HCT116 (cell line): ENCODE data around the gene OR13A1. TPM values are rescaled to one million over a fixed set of nuclear protein-coding genes. Genes with fewer than 3 reads are reported as not detected.

Source experiments
- ATAC-seq: fragments of 200-7000 bp; cut with Tn5 transposase; 2 replicates; pipeline ENCODE4 v1.9.1; 2020; ENCODE audit warnings: mild to moderate bottlenecking, moderate library complexity
- BruUV-seq: library from RNA; stranded (reverse); fragments of 400-500 nt; replicated peaks from 2 replicates; lab custom pipeline; 2021; lab: Mats Ljungman, UMichigan
- CTCF ChIA-PET: fragments of 300-600 bp; sonication (Branson Sonifier 250); formaldehyde crosslinking; loops from one replicate; lab custom pipeline; 2021; ENCODE audit warnings: antibody characterized with exemption; lab: Charles Lee
- POLR2A ChIA-PET: fragments of 300-600, 350-600 bp; sonication (Branson Sonifier 250); formaldehyde crosslinking; loops from one replicate; lab custom pipeline; 2021; ENCODE audit warnings: antibody characterized with exemption; lab: Charles Lee
- RAD21 ChIA-PET, 2 experiments: fragments of 300-600 bp; sonication (Branson Sonifier 250); formaldehyde crosslinking; loops; one replicate each; lab custom pipeline; 2023; ENCODE audit warnings: low total read pairs in 2 of 2; ENCODE audit not compliant: uncharacterized antibody in 2 of 2, unreplicated experiment in 2 of 2, low non-redundant PET in 1 of 2; lab: Charles Lee
- DNase-seq: peaks from one replicate; pipeline ENCODE4 v3.0.0-alpha.2; 2010; ENCODE audit warnings: low read depth, low spot score
- H2AFZ ChIP-seq: fragments of 200-600 bp; shearing (Covaris generic), sonication (generic); 2 replicates; pipeline ENCODE4 v1.6.1; 2017; ENCODE audit warnings: low read depth, mixed run types, mixed read lengths, antibody characterized with exemption, low read length; ENCODE audit not compliant: poor library complexity, severe bottlenecking
- H3K27ac ChIP-seq: 2 replicates; pipeline ENCODE4 v1.5.1; 2012; ENCODE audit warnings: low read depth, low read length
- H3K27me3 ChIP-seq: fragments of 200-600 bp; sonication (generic); 2 replicates; pipeline ENCODE4 v1.6.1; 2016; ENCODE audit warnings: mixed run types, low read length, mixed read lengths; ENCODE audit not compliant: insufficient read depth
- H3K36me3 ChIP-seq, 2 experiments: fragments of 200-500 bp in 1 of 2; fragments of 200-600 bp in 1 of 2; sonication (Bioruptor generic) in 1 of 2; sonication (generic) in 1 of 2; 2 replicates each; pipeline versions ENCODE4 v1.5.1 to v1.6.1; 2014 to 2016; ENCODE audit warnings: low read length in 2 of 2, inconsistent platforms in 1 of 2, mixed read lengths in 1 of 2, mixed run types in 1 of 2; ENCODE audit not compliant: insufficient read depth in 2 of 2, control insufficient read depth in 1 of 2
- H3K4me1 ChIP-seq, 2 experiments: fragments of 200-600 bp in 1 of 2; sonication (generic) in 1 of 2; 2 replicates each; pipeline versions ENCODE4 v1.5.1 to v1.6.1; 2012 to 2017; ENCODE audit warnings: low read length in 2 of 2, inconsistent platforms in 1 of 2, mild to moderate bottlenecking in 1 of 2, mixed read lengths in 1 of 2, mixed run types in 1 of 2, moderate library complexity in 1 of 2; ENCODE audit not compliant: insufficient read depth in 2 of 2, control insufficient read depth in 1 of 2
- H3K4me2 ChIP-seq: fragments of 200-600 bp; sonication (generic); 2 replicates; pipeline ENCODE4 v1.6.1; 2017; ENCODE audit warnings: mixed run types, low read length, mixed read lengths
- H3K4me3 ChIP-seq, 2 experiments: fragments of 200-600 bp in 1 of 2; sonication (generic) in 1 of 2; replicated peaks in 1 of 2; 2 replicates each; pipeline ENCODE4 v1.5.1; 2011 to 2016; ENCODE audit warnings: low read length in 2 of 2, control low read depth in 1 of 2, low read depth in 1 of 2, mild to moderate bottlenecking in 1 of 2, mixed read lengths in 1 of 2, mixed run types in 1 of 2
- H3K79me2 ChIP-seq: fragments of 200-600 bp; sonication (generic); 2 replicates; pipeline ENCODE4 v1.6.1; 2017; ENCODE audit warnings: mild to moderate bottlenecking, mixed run types, low read length, moderate library complexity, mixed read lengths; ENCODE audit not compliant: insufficient read depth
- H3K9ac ChIP-seq: fragments of 200-600 bp; sonication (generic); 2 replicates; pipeline ENCODE4 v1.6.1; 2016; ENCODE audit warnings: low read length, mixed read lengths
- H3K9me2 ChIP-seq: fragments of 200-600 bp; sonication (generic), shearing (Covaris generic); 2 replicates; pipeline ENCODE4 v1.6.1; 2017; ENCODE audit warnings: mixed run types, mild to moderate bottlenecking, moderate library complexity; ENCODE audit not compliant: insufficient read depth
- H3K9me3 ChIP-seq, 2 experiments: fragments of 200-500 bp in 1 of 2; fragments of 200-600 bp in 1 of 2; sonication (Bioruptor generic) in 1 of 2; sonication (generic) in 1 of 2; 2 replicates each; pipeline ENCODE4 v1.6.1; 2014 to 2017; ENCODE audit warnings: low read length in 2 of 2, mixed read lengths in 2 of 2, inconsistent platforms in 1 of 2, low read depth in 1 of 2, mild to moderate bottlenecking in 1 of 2, mixed run types in 1 of 2, moderate library complexity in 1 of 2; ENCODE audit not compliant: control insufficient read depth in 1 of 2, insufficient read depth in 1 of 2
- H4K20me1 ChIP-seq: fragments of 200-600 bp; sonication (generic), shearing (Covaris generic); 2 replicates; pipeline ENCODE4 v1.6.1; 2017; ENCODE audit warnings: mixed run types, mild to moderate bottlenecking, moderate library complexity; ENCODE audit not compliant: insufficient read depth
- ATF3 ChIP-seq: IDR thresholded peaks from 2 replicates; pipeline ENCODE4 v1.6.1; 2012
- CEBPB ChIP-seq: IDR thresholded peaks from 2 replicates; pipeline ENCODE4 v1.6.1; 2012; ENCODE audit warnings: low read depth
- ELF1 ChIP-seq: IDR thresholded peaks from 2 replicates; pipeline ENCODE4 v1.6.1; 2012; ENCODE audit warnings: low read depth, borderline replicate concordance
- EZH2 ChIP-seq: fragments of 200-600 bp; sonication (generic); IDR thresholded peaks from 2 replicates; pipeline ENCODE4 v1.6.1; 2017; ENCODE audit warnings: antibody characterized with exemption, mixed run types
- EZH2phosphoT487 ChIP-seq: fragments of 200-600 bp; IDR thresholded peaks from 2 replicates; pipeline ENCODE4 v1.6.1; 2018; ENCODE audit warnings: antibody characterized with exemption, borderline replicate concordance
- JUND ChIP-seq: IDR thresholded peaks from 2 replicates; pipeline ENCODE4 v1.6.1; 2012
- POLR2AphosphoS5 ChIP-seq: IDR thresholded peaks from 2 replicates; pipeline ENCODE4 v1.6.1; 2011; ENCODE audit warnings: mild to moderate bottlenecking, low read depth, low read length, moderate library complexity
- RAD21 ChIP-seq: IDR thresholded peaks from 2 replicates; pipeline ENCODE4 v1.6.1; 2012; ENCODE audit warnings: low read depth, mild to moderate bottlenecking
- TCF7L2 ChIP-seq: IDR thresholded peaks from 2 replicates; pipeline ENCODE4 v1.7.0; 2011; ENCODE audit warnings: borderline replicate concordance, inconsistent platforms; ENCODE audit not compliant: insufficient read depth, insufficient read length; ENCODE audit errors: extremely low read depth
- YY1 ChIP-seq: IDR thresholded peaks from 2 replicates; pipeline ENCODE4 v1.6.1; 2011; ENCODE audit warnings: low read length, low read depth, moderate library complexity, mild to moderate bottlenecking; ENCODE audit not compliant: insufficient replicate concordance; ENCODE audit errors: extremely low read depth
- ZFX ChIP-seq: fragments of 450-650 bp; IDR thresholded peaks from 2 replicates; pipeline ENCODE4 v1.6.1; 2017
- ZNF274 ChIP-seq: fragments of 200-500 bp; sonication (Bioruptor generic); IDR thresholded peaks from 2 replicates; pipeline ENCODE4 v1.6.1; 2014; ENCODE audit warnings: mild to moderate bottlenecking, low read depth, low read length, inconsistent platforms
- intact Hi-C: fragments of 100-400 bp; cut with micrococcal nuclease; formaldehyde crosslinking; loops from 2 replicates; pipeline ENCODE4 v1.10.0; 2022
- total RNA-seq: library from RNA; stranded (reverse); gene quantifications from one replicate; pipeline ENCODE4 v1.2.1, GENCODE V29; 2021; ENCODE audit not compliant: unreplicated experiment
- TF ChIP-seq, protein P1 (sequence below): IDR thresholded peaks from 2 replicates; pipeline ENCODE4 v1.6.1; 2011; ENCODE audit warnings: mild to moderate bottlenecking, low read length, moderate library complexity; ENCODE audit not compliant: insufficient replicate concordance; ENCODE audit errors: extremely low read depth

Gene OR13A1
- total RNA-seq, 1 experiment from 2014 or later: not detected

- ATAC-seq: no peak
- Histone ChIP-seq H3K4me3 (no peak overlapping the region), H3K9me3 (no peaks in the 10 kb centered on the region), H4K20me1 (no peaks in the 10 kb centered on the region), H3K4me1 (no peaks in the 10 kb centered on the region), H3K9me2 (no peaks in the 10 kb centered on the region), H3K79me2 (no peaks in the 10 kb centered on the region), H3K27me3 (peaks cover 6% of the 10 kb centered on the region), H3K9ac (no peak overlapping the region), H3K4me2 (no peak overlapping the region), H3K36me3 (no peaks in the 10 kb centered on the region), H2AFZ (no peak overlapping the region), H3K27ac (no peak overlapping the region)
- RAD21 ChIA-PET: no interaction called here
- DNase-seq: no peak
- no TSS peak for BruUV-seq
- intact Hi-C loops: no loop called here
- CTCF ChIA-PET: no interaction called here
- POLR2A ChIA-PET: no interaction called here
- TF ChIP-seq RAD21 (no peak), ZFX (no peak), JUND (no peak), ATF3 (no peak), ELF1 (no peak), YY1 (no peak), ZNF274 (no peak), CEBPB (no peak), TCF7L2 (no peak), POLR2AphosphoS5 (no peak), EZH2 (no peak), EZH2phosphoT487 (no peak)
- TF ChIP-seq, protein P1, sequence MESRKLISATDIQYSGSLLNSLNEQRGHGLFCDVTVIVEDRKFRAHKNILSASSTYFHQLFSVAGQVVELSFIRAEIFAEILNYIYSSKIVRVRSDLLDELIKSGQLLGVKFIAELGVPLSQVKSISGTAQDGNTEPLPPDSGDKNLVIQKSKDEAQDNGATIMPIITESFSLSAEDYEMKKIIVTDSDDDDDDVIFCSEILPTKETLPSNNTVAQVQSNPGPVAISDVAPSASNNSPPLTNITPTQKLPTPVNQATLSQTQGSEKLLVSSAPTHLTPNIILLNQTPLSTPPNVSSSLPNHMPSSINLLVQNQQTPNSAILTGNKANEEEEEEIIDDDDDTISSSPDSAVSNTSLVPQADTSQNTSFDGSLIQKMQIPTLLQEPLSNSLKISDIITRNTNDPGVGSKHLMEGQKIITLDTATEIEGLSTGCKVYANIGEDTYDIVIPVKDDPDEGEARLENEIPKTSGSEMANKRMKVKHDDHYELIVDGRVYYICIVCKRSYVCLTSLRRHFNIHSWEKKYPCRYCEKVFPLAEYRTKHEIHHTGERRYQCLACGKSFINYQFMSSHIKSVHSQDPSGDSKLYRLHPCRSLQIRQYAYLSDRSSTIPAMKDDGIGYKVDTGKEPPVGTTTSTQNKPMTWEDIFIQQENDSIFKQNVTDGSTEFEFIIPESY: no peak
Measured at GRCh38 chr10:45286980-45287379, 28.4 kb downstream of the OR13A1 start.
